Endometrial microvascular endothelial cells (primary cell): ENCODE data around the gene MAGI2. TPM values are rescaled to one million over a fixed set of nuclear protein-coding genes. Genes with fewer than 3 reads are reported as not detected.

ENCODE experiments used
- in situ Hi-C: cut with HindIII; loops from 2 replicates; pipeline ENCODE4 v1.10.0; 2017; ENCODE audit warnings: low sequenced_read_pairs, low pct_unique_long_range_greater_than_20kb; ENCODE audit errors: inconsistent ontology term
- total RNA-seq: library from RNA; depleted of rRNA; stranded (reverse); fragments of >200 nt; gene quantifications from one replicate; pipeline ENCODE4 v1.2.3, GENCODE V29; 2015; ENCODE audit errors: inconsistent ontology term

Gene MAGI2
- total RNA-seq, 1 donor from 2014 or later, result 0.46 TPM

- in situ Hi-C loops, result no loop called here
These were observed 1289.0 kb downstream of the MAGI2 start for GRCh38 chr7:78164459-78164858.

GRCh38 chr7:78161781-78162180 lies 1291.7 kb downstream of the MAGI2 start:
- in situ Hi-C loops, result no loop called here

- in situ Hi-C loops, result no loop called here
These were observed 1293.9 kb downstream of the MAGI2 start for GRCh38 chr7:78159545-78159944.

GRCh38 chr7:78153285-78153684 lies 1300.2 kb downstream of the MAGI2 start:
- in situ Hi-C loops, result no loop called here

GRCh38 chr7:78151229-78151628 lies 1302.2 kb downstream of the MAGI2 start:
- in situ Hi-C loops, result no loop called here

GRCh38 chr7:78149787-78150186 lies 1303.7 kb downstream of the MAGI2 start:
- in situ Hi-C loops, result no loop called here

- in situ Hi-C loops, result no loop called here
These were observed 1305.1 kb downstream of the MAGI2 start for GRCh38 chr7:78148166-78148894.

GRCh38 chr7:78146546-78146945 lies 1306.9 kb downstream of the MAGI2 start:
- in situ Hi-C loops, result no loop called here

GRCh38 chr7:78143661-78144060 lies 1309.8 kb downstream of the MAGI2 start:
- in situ Hi-C loops, result no loop called here

- in situ Hi-C loops, result no loop called here
These were observed 1311.8 kb downstream of the MAGI2 start for GRCh38 chr7:78141522-78142281.

- in situ Hi-C loops, result no loop called here
These were observed 1313.4 kb downstream of the MAGI2 start for GRCh38 chr7:78140109-78140508.

- in situ Hi-C loops, result no loop called here
These were observed 1314.1 kb downstream of the MAGI2 start for GRCh38 chr7:78139335-78139734.

GRCh38 chr7:78134774-78135173 lies 1318.7 kb downstream of the MAGI2 start:
- in situ Hi-C loops, result no loop called here

- in situ Hi-C loops, result no loop called here
These were observed 1319.2 kb downstream of the MAGI2 start for GRCh38 chr7:78134256-78134655.

- in situ Hi-C loops, result no loop called here
These were observed 1322.8 kb downstream of the MAGI2 start for GRCh38 chr7:78130446-78131215.

GRCh38 chr7:78129865-78130264 lies 1323.6 kb downstream of the MAGI2 start:
- in situ Hi-C loops, result no loop called here

GRCh38 chr7:78127009-78127408 lies 1326.5 kb downstream of the MAGI2 start:
- in situ Hi-C loops, result no loop called here

GRCh38 chr7:78125884-78126283 lies 1327.6 kb downstream of the MAGI2 start:
- in situ Hi-C loops, result no loop called here

GRCh38 chr7:78124216-78124615 lies 1329.3 kb downstream of the MAGI2 start:
- in situ Hi-C loops, result no loop called here

GRCh38 chr7:78121888-78122287 lies 1331.6 kb downstream of the MAGI2 start:
- in situ Hi-C loops, result no loop called here
